GM21360 (cell line): ENCODE data around the gene ZNF521.

Source experiments
- ATAC-seq: cut with Tn5 transposase; IDR thresholded peaks from one replicate; pipeline ENCODE4 v1.9.1; 2021; ENCODE audit warnings: mild to moderate bottlenecking, moderate library complexity; ENCODE audit not compliant: unreplicated experiment

Gene ZNF521

GRCh38 chr18:25253779-25254178 is 98.2 kb downstream of the ZNF521 start:
- no peak for ATAC-seq

GRCh38 chr18:25253136-25253535 is 98.8 kb downstream of the ZNF521 start:
- no peak for ATAC-seq

GRCh38 chr18:25251068-25251467 is 100.9 kb downstream of the ZNF521 start:
- ATAC-seq: no peak

GRCh38 chr18:25250474-25250851 is 101.5 kb downstream of the ZNF521 start:
- ATAC-seq: no peak

- ATAC-seq: no peak
These were observed 103.2 kb downstream of the ZNF521 start for GRCh38 chr18:25248755-25249154.

- ATAC-seq: no peak
These were observed 104.2 kb downstream of the ZNF521 start for GRCh38 chr18:25247725-25248124.

- ATAC-seq: no peak
These were observed 106.9 kb downstream of the ZNF521 start for GRCh38 chr18:25244924-25245698.

- ATAC-seq: no peak
These were observed 107.8 kb downstream of the ZNF521 start for GRCh38 chr18:25244170-25244569.

- ATAC-seq: no peak
These were observed 108.2 kb downstream of the ZNF521 start for GRCh38 chr18:25243754-25244153.

GRCh38 chr18:25243257-25243656 is 108.7 kb downstream of the ZNF521 start:
- no peak for ATAC-seq

GRCh38 chr18:25240420-25240770 is 111.6 kb downstream of the ZNF521 start:
- ATAC-seq: no peak

GRCh38 chr18:25239581-25240419 is 112.2 kb downstream of the ZNF521 start:
- ATAC-seq: no peak

GRCh38 chr18:25239151-25239550 is 112.8 kb downstream of the ZNF521 start:
- ATAC-seq: no peak

GRCh38 chr18:25237571-25238267 is 114.2 kb downstream of the ZNF521 start:
- no peak for ATAC-seq

- ATAC-seq: no peak
These were observed 115.2 kb downstream of the ZNF521 start for GRCh38 chr18:25236736-25237135.

GRCh38 chr18:25235401-25236042 is 116.4 kb downstream of the ZNF521 start:
- ATAC-seq: no peak

GRCh38 chr18:25234740-25235345 is 117.1 kb downstream of the ZNF521 start:
- ATAC-seq: no peak

- no peak for ATAC-seq
These were observed 117.7 kb downstream of the ZNF521 start for GRCh38 chr18:25234322-25234639.

GRCh38 chr18:25233528-25234321 is 118.2 kb downstream of the ZNF521 start:
- ATAC-seq: no peak

- ATAC-seq: no peak
These were observed 120.7 kb downstream of the ZNF521 start for GRCh38 chr18:25231327-25231691.
